ENCODE results near the gene REX1BD.
"Not testable (repeated sequence)": the region's sequence is repeated elsewhere in the genome, so short reads cannot be mapped to it uniquely, and the experiment has no call there.

REX1BD gene

DNA sequence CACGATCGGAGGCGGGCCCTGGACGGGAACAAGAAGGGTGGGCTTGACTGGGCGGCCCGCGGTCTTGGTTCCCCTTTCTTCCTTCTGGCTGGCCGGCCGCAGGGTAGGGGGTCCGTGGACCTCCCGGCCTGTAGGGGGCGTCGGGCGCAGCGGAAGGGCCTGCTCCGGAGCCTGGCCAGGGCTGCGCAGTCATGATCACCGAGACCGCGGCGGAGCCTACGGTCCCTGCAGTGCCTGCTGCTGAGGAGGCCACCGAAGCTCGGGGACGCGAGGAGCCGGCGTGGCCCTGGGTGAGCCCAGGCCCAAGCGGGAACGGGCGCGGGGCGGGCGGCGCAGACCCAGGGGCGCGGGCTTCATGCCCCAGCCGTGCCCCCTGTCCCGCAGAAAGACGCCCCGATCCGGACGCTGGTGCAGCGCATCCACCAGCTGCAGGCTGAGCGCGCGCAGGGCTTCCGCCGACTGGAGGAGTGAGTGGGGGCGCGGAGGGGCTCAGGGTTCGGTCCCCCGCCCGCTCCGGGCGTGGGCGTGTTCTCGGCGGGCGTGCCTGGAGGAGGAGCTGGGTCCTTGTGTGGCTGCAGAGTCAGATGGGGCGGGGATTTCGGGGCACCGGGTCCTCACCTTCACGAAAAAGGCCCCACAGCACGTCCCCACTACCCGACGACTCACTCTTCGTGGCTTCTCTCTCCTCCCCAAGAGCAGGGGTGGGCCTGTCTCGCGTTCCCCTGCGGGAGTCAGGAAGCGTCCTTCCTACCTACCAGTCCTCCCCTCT, at the start of gene REX1BD:
TSS of gene REX1BD (plus strand) at position 188 of the 769 bp plus-strand sequence. CDS start at position 192, 4 bp downstream.
- TF ChIP-seq, protein P1, sequence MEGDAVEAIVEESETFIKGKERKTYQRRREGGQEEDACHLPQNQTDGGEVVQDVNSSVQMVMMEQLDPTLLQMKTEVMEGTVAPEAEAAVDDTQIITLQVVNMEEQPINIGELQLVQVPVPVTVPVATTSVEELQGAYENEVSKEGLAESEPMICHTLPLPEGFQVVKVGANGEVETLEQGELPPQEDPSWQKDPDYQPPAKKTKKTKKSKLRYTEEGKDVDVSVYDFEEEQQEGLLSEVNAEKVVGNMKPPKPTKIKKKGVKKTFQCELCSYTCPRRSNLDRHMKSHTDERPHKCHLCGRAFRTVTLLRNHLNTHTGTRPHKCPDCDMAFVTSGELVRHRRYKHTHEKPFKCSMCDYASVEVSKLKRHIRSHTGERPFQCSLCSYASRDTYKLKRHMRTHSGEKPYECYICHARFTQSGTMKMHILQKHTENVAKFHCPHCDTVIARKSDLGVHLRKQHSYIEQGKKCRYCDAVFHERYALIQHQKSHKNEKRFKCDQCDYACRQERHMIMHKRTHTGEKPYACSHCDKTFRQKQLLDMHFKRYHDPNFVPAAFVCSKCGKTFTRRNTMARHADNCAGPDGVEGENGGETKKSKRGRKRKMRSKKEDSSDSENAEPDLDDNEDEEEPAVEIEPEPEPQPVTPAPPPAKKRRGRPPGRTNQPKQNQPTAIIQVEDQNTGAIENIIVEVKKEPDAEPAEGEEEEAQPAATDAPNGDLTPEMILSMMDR (IDR thresholded peaks at IDR 0.05; ENCODE audit: insufficient read depth, low read depth, low read length, missing control alignments): peak; percentile 67
- H3K4me3 ChIP-seq (ENCODE audit: low read length): peak within 1 kb of the TSS; percentile 71
- peak; percentile 75 for DNase-seq (ENCODE audit: low read depth)

DNA sequence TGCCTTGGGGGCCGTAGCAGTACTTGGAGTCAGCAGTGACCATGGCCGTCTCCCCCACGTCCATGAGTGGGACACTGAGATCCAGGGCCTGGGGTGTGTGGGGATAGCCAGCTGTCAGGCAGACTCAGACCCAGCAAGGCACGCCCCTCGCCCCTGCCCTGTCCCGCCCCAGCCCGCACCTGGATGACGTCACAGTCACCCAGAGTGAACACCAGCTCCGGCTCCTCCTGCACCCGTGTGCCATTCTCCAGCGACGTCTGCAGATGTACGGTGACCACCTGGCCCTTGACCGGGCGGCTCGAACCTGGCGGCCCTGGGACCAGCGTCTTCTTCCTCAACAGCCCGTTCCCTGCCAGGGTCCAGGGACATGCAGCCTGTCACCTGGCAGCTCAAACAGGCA, 49.2 kb upstream of the REX1BD start:
- DNase-seq (ENCODE audit: low read depth): no peak
- TF ChIP-seq, protein P1 (IDR thresholded peaks at IDR 0.05; ENCODE audit: insufficient read depth, low read depth, low read length, missing control alignments): no peak
- no peak overlapping the region for H3K4me3 ChIP-seq (ENCODE audit: low read length)

DNA sequence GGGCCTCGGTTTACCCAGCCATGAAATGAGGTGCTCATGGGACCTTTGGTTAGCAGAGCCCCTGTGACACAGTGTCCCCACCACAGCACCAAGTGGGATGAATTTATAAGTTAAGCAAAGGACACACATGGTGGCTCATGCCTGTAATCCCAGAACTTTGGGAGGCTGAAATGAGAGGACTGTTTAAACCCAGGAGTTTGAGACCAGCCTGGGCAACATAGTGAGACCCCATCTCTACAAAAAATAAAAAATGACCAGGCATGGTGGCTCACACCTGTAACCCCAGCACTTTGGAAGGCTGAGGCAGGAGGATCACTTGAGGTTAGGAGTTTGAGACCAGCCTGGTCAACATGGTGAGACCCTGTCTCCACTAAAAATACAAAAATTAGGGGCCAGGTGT, 48.4 kb upstream of the REX1BD start:
- H3K4me3 ChIP-seq (ENCODE audit: low read length); DNase-seq (ENCODE audit: low read depth): not testable (repeated sequence)

DNA sequence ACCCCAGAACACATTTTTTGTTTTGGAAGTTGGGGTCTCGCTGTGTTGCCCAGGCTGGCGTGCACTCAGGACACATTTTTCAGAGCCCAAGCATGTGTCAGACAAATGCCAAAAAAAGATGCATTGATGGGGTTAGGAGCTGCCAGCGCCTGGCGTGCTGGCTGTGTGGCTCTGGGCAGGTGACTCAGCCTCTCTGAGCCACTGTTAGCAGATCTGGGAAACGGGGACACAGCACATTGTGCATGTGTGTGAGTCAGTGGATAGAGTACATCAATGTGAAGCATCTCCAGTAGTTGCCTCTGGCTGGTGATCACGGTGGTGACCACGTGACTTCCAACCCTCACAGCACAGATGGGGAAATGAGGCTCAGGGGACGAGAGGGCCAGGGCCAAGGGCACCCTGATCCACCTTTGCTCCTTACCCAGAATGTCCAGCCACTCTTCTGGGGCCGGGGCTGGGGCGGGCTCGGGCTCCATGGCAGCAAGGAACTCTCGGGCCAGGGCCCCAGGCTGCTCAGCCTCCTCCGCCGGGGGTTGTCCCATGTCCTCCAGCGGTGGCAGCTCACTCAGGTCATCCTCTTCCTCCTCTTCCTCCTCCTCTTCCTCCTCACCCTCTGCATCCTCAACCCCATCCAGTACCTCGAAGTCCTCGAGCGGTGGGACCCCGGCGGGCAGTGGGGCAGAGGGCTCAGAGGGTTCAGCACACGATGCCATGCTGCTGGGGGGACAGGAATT, 47.2 kb upstream of the REX1BD start:
- TF ChIP-seq, protein P1 (IDR thresholded peaks at IDR 0.05; ENCODE audit: insufficient read depth, low read depth, low read length, missing control alignments): no peak
- peak; percentile 40 for DNase-seq (ENCODE audit: low read depth)
- H3K4me3 ChIP-seq (ENCODE audit: low read length): no peak overlapping the region

DNA sequence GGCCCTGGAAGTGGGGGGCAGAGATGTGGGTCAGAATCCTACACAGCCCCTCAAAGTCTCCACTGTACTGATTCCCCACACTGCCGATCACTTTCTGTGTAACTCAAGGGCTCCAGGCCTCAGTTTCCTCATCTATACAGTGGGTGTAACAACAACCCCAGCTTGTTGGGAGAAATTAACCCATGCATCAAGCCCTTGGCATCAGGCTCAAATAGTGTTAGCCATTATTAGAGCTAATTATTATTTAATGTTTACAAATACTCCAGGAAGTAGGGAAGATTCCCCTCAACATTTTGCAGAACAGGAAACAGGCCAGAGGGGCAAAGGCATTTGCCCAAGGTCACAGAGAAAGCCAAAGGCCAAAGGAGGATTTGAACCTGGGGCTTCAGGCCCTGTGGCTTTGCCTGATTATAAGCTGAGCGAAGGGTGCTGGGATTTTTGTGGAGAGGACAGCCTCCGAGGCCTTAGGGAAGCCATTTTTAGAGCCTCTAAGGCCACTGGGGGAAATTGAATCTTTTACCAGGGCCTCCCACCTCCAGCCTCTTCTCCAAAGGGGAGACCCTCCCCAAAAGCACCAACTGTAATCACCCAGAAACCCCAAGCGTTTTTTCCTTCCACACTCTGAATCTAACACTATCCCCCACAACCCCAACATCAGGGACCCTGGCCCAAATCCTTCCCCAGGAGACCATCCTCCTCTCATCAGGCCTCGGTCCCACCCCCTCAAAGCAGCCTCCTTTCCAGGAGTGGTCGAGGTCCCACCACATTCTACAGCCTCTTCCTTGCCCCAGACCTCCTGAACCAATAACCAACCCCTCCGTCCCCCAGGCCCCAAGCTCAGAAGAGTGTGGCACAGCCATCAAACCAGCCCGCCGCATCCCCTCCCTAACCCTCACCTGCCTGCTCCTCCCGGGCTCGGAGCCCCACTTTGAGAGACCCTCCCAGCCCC, 46.3 kb upstream of the REX1BD start:
- TF ChIP-seq, protein P1 (IDR thresholded peaks at IDR 0.05; ENCODE audit: insufficient read depth, low read depth, low read length, missing control alignments): no peak
- peak overlapping the region; percentile 69 for H3K4me3 ChIP-seq (ENCODE audit: low read length)
- DNase-seq (ENCODE audit: low read depth): no peak

DNA sequence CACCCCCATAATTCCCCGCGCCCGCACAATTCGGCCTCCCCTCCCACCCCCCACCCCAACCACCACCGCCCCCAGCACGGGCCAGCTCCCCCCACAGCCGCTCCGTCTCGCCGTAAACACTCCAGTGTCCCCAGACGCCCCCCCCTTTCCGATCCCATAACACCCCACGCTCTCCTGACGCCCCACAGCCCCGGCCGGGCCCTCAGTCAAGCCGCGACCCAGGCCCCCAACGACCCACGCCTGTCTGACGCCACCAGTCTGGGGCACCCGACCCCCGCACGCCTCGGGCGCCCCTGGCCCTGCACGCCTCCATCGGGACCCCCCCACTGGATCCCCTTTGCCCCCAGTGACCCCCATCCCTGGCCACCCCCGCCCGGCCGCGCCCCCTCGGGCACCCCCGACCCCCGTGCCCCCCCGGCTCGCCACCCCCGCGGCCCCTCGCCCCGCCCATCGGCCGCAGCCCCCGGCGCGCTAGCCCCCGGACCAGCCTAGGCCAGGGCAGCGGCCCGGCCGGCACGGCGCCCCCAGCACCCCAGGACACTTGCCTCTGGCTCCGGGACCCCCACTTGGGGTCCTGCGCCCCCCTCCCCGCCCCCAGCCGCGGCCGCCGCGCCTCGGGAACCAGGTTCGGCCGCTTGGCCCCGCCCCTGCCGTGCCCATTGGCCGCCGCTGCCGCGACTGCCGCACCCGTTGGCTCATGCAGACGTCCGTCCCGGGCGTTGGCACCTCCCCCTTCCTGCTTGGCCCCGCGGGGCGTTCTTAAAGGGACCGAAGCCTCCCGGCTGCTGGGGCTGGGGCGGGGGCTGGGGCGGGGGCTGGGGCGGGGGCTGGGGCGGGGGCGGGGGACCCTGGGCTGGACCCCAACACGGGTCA, 45.4 kb upstream of the REX1BD start, which contains the start of gene FKBP8:
TSS of gene FKBP8 (minus strand) at position 633 of the 873 bp plus-strand sequence. CDS start 1,603 bp downstream, outside the sequence.
- peak within 1 kb of the TSS; percentile 69 for H3K4me3 ChIP-seq (ENCODE audit: low read length)
- DNase-seq (ENCODE audit: low read depth): peak; percentile 89
- TF ChIP-seq, protein P1 (IDR thresholded peaks at IDR 0.05; ENCODE audit: insufficient read depth, low read depth, low read length, missing control alignments): no peak

Data from epithelial cell of esophagus (primary cell).